ENCODE data around the gene LRCOL1.

Gene LRCOL1

GRCh38 chr12:132596016-132596415, 14.4 kb downstream of the LRCOL1 start:
- no peak overlapping the region for H3K4me3 ChIP-seq (ENCODE audit: low read depth, low read length)
- TF ChIP-seq, protein P1, sequence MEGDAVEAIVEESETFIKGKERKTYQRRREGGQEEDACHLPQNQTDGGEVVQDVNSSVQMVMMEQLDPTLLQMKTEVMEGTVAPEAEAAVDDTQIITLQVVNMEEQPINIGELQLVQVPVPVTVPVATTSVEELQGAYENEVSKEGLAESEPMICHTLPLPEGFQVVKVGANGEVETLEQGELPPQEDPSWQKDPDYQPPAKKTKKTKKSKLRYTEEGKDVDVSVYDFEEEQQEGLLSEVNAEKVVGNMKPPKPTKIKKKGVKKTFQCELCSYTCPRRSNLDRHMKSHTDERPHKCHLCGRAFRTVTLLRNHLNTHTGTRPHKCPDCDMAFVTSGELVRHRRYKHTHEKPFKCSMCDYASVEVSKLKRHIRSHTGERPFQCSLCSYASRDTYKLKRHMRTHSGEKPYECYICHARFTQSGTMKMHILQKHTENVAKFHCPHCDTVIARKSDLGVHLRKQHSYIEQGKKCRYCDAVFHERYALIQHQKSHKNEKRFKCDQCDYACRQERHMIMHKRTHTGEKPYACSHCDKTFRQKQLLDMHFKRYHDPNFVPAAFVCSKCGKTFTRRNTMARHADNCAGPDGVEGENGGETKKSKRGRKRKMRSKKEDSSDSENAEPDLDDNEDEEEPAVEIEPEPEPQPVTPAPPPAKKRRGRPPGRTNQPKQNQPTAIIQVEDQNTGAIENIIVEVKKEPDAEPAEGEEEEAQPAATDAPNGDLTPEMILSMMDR (IDR thresholded peaks at IDR 0.05; ENCODE audit: low read depth, low read length), result no peak

DNA sequence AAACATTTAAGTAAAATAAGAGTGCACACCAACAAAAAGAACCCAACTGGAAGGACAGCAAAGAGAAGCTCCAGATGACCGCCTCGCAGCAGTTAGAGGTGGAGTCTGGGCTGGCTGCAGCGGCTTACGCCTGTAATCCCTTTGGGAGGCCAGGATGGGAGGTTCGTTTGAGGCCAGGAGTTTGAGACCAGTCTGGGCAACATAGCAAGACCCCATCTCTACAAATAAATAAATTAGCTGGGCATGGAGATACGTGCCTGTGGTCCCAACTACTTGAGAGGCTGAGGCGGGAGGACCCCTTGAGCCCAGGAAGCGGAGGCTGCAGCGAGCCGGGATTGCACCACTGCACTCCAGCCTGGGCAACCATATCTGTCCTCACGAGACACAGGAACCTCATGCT, 15.2 kb downstream of the LRCOL1 start:
- TF ChIP-seq, protein P1 (IDR thresholded peaks at IDR 0.05; ENCODE audit: low read depth, low read length), result no peak
- no peak overlapping the region for H3K4me3 ChIP-seq (ENCODE audit: low read depth, low read length)

GRCh38 chr12:132593938-132594358, 16.4 kb downstream of the LRCOL1 start:
- no peak overlapping the region for H3K4me3 ChIP-seq (ENCODE audit: low read depth, low read length)
- TF ChIP-seq, protein P1 (IDR thresholded peaks at IDR 0.05; ENCODE audit: low read depth, low read length), result no peak

DNA sequence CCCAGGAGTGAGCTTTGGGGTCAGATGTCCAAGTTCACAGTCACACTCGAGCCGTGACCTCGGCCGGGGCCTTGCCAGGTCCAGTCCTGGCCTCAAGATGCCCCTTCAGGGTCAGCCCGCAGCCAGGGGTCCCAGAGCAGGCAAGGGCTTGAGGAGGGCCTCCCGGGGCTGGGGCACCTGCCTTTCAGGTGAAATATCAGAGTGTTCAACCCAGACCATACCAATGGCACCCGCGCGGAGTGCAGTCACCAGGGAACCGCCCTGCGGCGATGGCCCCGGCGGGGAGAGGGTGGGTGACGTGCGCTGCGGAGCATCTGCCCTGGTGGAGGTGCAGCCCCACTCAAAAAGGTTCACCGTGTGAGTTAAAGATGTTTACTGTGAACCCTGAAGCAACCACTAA, 16.9 kb downstream of the LRCOL1 start:
- TF ChIP-seq, protein P1 (IDR thresholded peaks at IDR 0.05; ENCODE audit: low read depth, low read length), result no peak
- no peak overlapping the region for H3K4me3 ChIP-seq (ENCODE audit: low read depth, low read length)

DNA sequence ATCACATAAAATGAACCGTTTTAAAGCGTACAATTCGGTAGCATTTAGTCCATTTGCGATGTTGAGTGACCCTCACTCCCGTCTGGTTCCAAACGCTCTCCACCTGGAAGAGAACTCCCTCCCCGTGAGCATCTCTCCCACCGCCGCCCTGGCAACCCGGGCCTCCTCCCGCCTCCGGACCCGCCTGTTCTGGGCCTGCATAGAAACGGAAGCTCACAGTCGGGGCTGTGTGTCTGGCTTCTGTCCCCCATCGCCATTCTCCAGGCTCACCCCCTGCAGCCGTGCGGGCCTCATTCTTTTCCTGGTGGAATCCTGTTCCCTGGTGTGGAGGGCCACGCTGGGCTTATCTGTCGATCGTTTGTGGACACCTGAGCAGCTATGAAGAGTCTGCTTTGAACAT, 17.3 kb downstream of the LRCOL1 start:
- TF ChIP-seq, protein P1 (IDR thresholded peaks at IDR 0.05; ENCODE audit: low read depth, low read length), result no peak
- no peak overlapping the region for H3K4me3 ChIP-seq (ENCODE audit: low read depth, low read length)

DNA sequence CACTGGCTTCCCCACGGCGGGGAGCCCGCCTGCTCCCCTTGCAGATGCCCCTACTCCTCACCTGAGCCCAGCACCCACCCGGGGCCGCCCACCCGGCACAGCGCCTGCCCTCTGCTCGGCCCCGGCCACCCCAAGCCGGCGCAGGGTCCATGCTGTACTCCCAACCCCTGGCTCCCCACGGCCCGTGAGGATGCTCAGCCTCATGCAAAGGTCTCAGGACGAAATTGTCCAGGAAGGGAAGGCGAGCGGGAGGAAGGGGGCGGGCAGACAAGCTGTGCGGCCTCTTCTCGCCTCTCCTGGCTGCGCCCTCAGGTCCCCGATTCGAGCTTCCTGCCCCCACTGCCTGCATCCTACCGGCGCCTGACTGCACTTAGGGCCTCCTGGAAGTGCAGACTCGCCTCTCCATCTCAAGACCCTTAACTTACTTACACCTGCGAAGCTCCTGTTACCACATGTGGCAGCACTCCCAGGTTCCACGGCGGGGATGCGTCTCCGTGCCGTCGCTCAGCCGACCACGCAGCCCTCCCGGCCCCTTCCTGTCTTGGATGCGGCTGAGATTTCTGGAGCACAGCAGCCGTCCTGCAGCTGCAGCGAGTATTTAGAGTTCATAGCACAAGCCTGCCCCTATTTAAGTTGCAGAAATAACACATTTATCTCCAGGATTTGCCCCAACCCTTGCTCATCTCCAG, 18.0 kb downstream of the LRCOL1 start:
- no peak overlapping the region for H3K4me3 ChIP-seq (ENCODE audit: low read depth, low read length)
- TF ChIP-seq, protein P1 (IDR thresholded peaks at IDR 0.05; ENCODE audit: low read depth, low read length), result no peak

- H3K4me3 ChIP-seq (ENCODE audit: low read depth, low read length), result no peak overlapping the region
- TF ChIP-seq, protein P1 (IDR thresholded peaks at IDR 0.05; ENCODE audit: low read depth, low read length), result no peak
These were observed 19.1 kb downstream of the LRCOL1 start for GRCh38 chr12:132591107-132591935.
